OCI-LY7 (cell line): ENCODE data around the gene KHK. TPM values are rescaled to one million over a fixed set of nuclear protein-coding genes. Genes with fewer than 3 reads are reported as not detected.

Source experiments
- BruUV-seq: library from RNA; stranded (reverse); fragments of 400-500 nt; replicated peaks from 2 replicates; lab custom pipeline; 2021; lab: Mats Ljungman, UMichigan
- CTCF ChIA-PET: fragments of 300-600 bp; sonication (Branson Sonifier 250); formaldehyde crosslinking; loops from one replicate; lab custom pipeline; 2022; ENCODE audit warnings: antibody characterized with exemption; ENCODE audit not compliant: unreplicated experiment; lab: Charles Lee
- POLR2A ChIA-PET: fragments of 300-600 bp; sonication (Branson Sonifier 250); formaldehyde crosslinking; loops from one replicate; lab custom pipeline; 2022; ENCODE audit warnings: antibody characterized with exemption; lab: Charles Lee
- DNase-seq: peaks from one replicate; pipeline ENCODE4 v3.0.0-alpha.2; 2015; ENCODE audit warnings: low spot score
- H2AFZ ChIP-seq: fragments of 200-600 bp; sonication (generic), shearing (Covaris generic); 2 replicates; pipeline ENCODE4 v1.6.1; 2014; ENCODE audit warnings: mild to moderate bottlenecking, antibody characterized with exemption, low read length, moderate library complexity
- H3K27ac ChIP-seq: fragments of 200-600 bp; sonication (generic); 2 replicates; pipeline ENCODE4 v1.5.1; 2014; ENCODE audit warnings: mixed run types, low read depth, mild to moderate bottlenecking, moderate library complexity, low read length, inconsistent platforms; ENCODE audit not compliant: poor library complexity, severe bottlenecking
- H3K36me3 ChIP-seq: fragments of 200-600 bp; sonication (generic); 2 replicates; pipeline ENCODE4 v1.6.1; 2014; ENCODE audit warnings: mild to moderate bottlenecking, antibody characterized with exemption, low read length, moderate library complexity, mixed read lengths; ENCODE audit not compliant: insufficient read depth
- H3K4me1 ChIP-seq: fragments of 200-600 bp; sonication (generic); 2 replicates; pipeline ENCODE4 v1.5.1; 2014; ENCODE audit warnings: mild to moderate bottlenecking, low read length; ENCODE audit not compliant: insufficient read depth, poor library complexity, severe bottlenecking
- H3K4me2 ChIP-seq: fragments of 200-600 bp; sonication (generic); 2 replicates; pipeline ENCODE4 v1.6.1; 2014; ENCODE audit warnings: mild to moderate bottlenecking, low read length
- H3K4me3 ChIP-seq: fragments of 200-600 bp; sonication (generic); 2 replicates; pipeline ENCODE4 v1.5.1; 2014; ENCODE audit warnings: mild to moderate bottlenecking, low read depth, low read length; ENCODE audit not compliant: poor library complexity, severe bottlenecking
- H3K79me2 ChIP-seq: fragments of 200-600 bp; sonication (generic); 2 replicates; pipeline ENCODE4 v1.6.1; 2016; ENCODE audit warnings: low read depth, mild to moderate bottlenecking, low read length, moderate library complexity, mixed read lengths; ENCODE audit not compliant: insufficient read depth
- H3K9me2 ChIP-seq: fragments of 200-600 bp; sonication (generic); 2 replicates; pipeline ENCODE4 v1.6.1; 2016; ENCODE audit warnings: mild to moderate bottlenecking, low read length, mixed read lengths; ENCODE audit not compliant: insufficient read depth
- H3K9me3 ChIP-seq: fragments of 200-600 bp; sonication (generic); 2 replicates; pipeline ENCODE4 v1.6.1; 2014; ENCODE audit warnings: mild to moderate bottlenecking, mixed run types, low read length, mixed read lengths
- H4K20me1 ChIP-seq: fragments of 200-600 bp; sonication (generic); 2 replicates; pipeline ENCODE4 v1.6.1; 2014; ENCODE audit warnings: mild to moderate bottlenecking, antibody characterized with exemption, low read length, moderate library complexity, mixed read lengths; ENCODE audit not compliant: insufficient read depth
- EZH2phosphoT487 ChIP-seq: fragments of 200-600 bp; sonication (generic); IDR thresholded peaks from 2 replicates; pipeline ENCODE4 v1.6.1; 2018; ENCODE audit warnings: low read depth, borderline replicate concordance, mild to moderate bottlenecking, mixed run types, antibody characterized with exemption, low read length, moderate library complexity, mixed read lengths
- intact Hi-C: fragments of 100-400 bp; cut with micrococcal nuclease; formaldehyde crosslinking; loops from one replicate; pipeline ENCODE4 v1.10.0; 2022; ENCODE audit not compliant: unreplicated experiment
- total RNA-seq, 2 experiments: library from RNA; depleted of rRNA in 1 of 2; stranded (reverse); fragments of >200 nt in 1 of 2; shearing (Covaris generic) in 1 of 2; gene quantifications; 2 replicates each; pipeline ENCODE4 v1.2.3, GENCODE V29; 2014 to 2022
- TF ChIP-seq, protein P1 (sequence below): fragments of 200-600 bp; sonication (generic); conservative IDR thresholded peaks from 2 replicates; pipeline ENCODE4 v1.5.1; 2014; ENCODE audit warnings: mild to moderate bottlenecking, antibody characterized with exemption, low read length, moderate library complexity, mixed read lengths

KHK gene
- total RNA-seq, 2 experiments from 2014 or later, result 9.7 to 17.9 TPM

DNA sequence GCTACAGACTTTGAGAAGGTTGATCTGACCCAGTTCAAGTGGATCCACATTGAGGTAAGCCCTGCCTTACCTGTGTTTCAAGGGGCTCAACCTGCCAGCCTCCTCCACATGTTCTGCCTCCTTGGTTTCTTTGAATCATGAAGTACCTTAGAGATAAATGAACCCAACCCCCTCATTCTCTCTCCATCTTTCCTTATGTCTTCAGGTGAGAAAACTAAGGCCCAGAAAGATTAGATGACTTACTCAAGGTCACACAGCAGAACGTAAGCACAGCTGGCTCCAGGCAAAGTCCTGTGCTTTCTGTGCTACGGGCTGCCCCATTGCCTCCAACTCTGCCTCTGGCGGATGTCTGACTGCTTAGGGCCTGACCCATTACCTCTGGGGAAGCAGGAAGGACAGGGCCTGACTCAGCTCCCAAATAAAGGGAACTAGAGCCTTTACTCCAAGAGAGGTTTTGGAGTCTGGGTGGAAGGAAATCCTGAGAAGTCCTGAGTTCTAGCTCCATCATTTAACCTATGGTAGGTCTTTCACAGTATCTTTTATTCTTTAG lies 10.3 kb downstream of the KHK start:
- Histone ChIP-seq H4K20me1 (no peaks in the 10 kb centered on the region), H3K4me2 (peak overlapping the region; percentile 78), H2AFZ (peak overlapping the region; percentile 93; the same call in 1 of the 2 replicates), H3K36me3 (no peaks in the 10 kb centered on the region), H3K9me2 (no peaks in the 10 kb centered on the region), H3K9me3 (no peaks in the 10 kb centered on the region), H3K4me1 (peaks cover 14% of the 10 kb centered on the region), H3K79me2 (no peaks in the 10 kb centered on the region), H3K27ac (no peak overlapping the region), H3K4me3 (peak overlapping the region; percentile 54)
- CTCF ChIA-PET, result interaction anchor here (1.3 to 1.4 kb wide), 2 partner anchors 37 to 206 kb away, joined by 3 to 5 read pairs; no protein-coding TSS in a partner anchor
- no peak for TF ChIP-seq EZH2phosphoT487
- TF ChIP-seq, protein P1, sequence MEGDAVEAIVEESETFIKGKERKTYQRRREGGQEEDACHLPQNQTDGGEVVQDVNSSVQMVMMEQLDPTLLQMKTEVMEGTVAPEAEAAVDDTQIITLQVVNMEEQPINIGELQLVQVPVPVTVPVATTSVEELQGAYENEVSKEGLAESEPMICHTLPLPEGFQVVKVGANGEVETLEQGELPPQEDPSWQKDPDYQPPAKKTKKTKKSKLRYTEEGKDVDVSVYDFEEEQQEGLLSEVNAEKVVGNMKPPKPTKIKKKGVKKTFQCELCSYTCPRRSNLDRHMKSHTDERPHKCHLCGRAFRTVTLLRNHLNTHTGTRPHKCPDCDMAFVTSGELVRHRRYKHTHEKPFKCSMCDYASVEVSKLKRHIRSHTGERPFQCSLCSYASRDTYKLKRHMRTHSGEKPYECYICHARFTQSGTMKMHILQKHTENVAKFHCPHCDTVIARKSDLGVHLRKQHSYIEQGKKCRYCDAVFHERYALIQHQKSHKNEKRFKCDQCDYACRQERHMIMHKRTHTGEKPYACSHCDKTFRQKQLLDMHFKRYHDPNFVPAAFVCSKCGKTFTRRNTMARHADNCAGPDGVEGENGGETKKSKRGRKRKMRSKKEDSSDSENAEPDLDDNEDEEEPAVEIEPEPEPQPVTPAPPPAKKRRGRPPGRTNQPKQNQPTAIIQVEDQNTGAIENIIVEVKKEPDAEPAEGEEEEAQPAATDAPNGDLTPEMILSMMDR, result no peak
- intact Hi-C loops, result no loop called here
- DNase-seq, result no peak
- no TSS peak for BruUV-seq
- POLR2A ChIA-PET, result interaction anchor here (0.6 to 2.0 kb wide), 4 partner anchors 9 to 35 kb away, joined by 3 to 8 read pairs (median 4); partner anchors contain the start of gene KHK

GRCh38 chr2:27097341-27097740 lies 10.8 kb downstream of the KHK start:
- POLR2A ChIA-PET, result interaction anchor here (0.9 to 2.0 kb wide), 2 partner anchors 9 to 10 kb away, joined by 4 to 8 read pairs; partner anchors contain the start of gene KHK
- Histone ChIP-seq H3K4me3 (no peak overlapping the region), H2AFZ (no peak overlapping the region), H3K4me2 (no peak overlapping the region), H3K9me3 (no peaks in the 10 kb centered on the region), H3K36me3 (no peaks in the 10 kb centered on the region), H3K27ac (no peak overlapping the region), H3K4me1 (peaks cover 14% of the 10 kb centered on the region), H3K9me2 (no peaks in the 10 kb centered on the region), H4K20me1 (no peaks in the 10 kb centered on the region), H3K79me2 (no peaks in the 10 kb centered on the region)
- CTCF ChIA-PET, result interaction anchor here (1.4 kb wide), 1 partner anchor 205 kb away, joined by 3 read pairs; no protein-coding TSS in a partner anchor
- TF ChIP-seq, protein P1, result no peak
- TF ChIP-seq EZH2phosphoT487, result no peak
- no TSS peak for BruUV-seq
- DNase-seq, result no peak
- intact Hi-C loops, result no loop called here
